Measurements from ENCODE around the gene TRAPPC10. TPM values are rescaled to one million over a fixed set of nuclear protein-coding genes. Genes with fewer than 3 reads are reported as not detected.

Gene TRAPPC10
- total RNA-seq, 4 donors from 2014 or later = 38.6 to 77.8 (median 55.3) TPM

DNA sequence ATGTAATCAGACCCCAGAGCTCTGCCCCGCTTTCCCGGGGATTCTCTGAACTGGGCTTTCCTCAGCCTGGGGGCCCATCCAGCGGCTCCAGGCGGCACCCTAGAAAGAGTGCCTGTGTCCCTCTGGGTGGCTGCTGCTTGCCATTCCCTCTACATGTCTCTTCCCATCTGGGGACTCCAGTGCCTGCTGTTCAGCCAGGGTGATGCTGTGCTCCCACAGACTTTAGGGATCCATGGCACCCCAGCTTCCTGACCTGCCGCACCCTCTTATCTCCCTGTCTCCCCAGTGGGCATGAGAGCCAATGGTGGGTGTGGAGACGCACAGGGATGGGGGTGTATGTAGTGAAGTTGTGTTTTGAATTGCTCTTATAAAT is 16.2 kb downstream of the TRAPPC10 start:
- intact Hi-C loops (cut with DNase I) = no loop called here
- H3K9me3 ChIP-seq = no peaks in the 10 kb centered on the region
- H3K4me3 ChIP-seq (replicated peaks in 1 of 3) = no peak overlapping the region
- H3K27me3 ChIP-seq = no peaks in the 10 kb centered on the region
- DNase-seq = no peak
- WGBS, 2 donors = 95 to 97% methylated on average over 6 of the region's 6 CpGs
- peaks cover 3 to 9% of the 10 kb centered on the region in 2 donors for H3K36me3 ChIP-seq
- TF ChIP-seq POLR2A (IDR thresholded peaks at IDR 0.05) = no peak
- TF ChIP-seq, protein P1, sequence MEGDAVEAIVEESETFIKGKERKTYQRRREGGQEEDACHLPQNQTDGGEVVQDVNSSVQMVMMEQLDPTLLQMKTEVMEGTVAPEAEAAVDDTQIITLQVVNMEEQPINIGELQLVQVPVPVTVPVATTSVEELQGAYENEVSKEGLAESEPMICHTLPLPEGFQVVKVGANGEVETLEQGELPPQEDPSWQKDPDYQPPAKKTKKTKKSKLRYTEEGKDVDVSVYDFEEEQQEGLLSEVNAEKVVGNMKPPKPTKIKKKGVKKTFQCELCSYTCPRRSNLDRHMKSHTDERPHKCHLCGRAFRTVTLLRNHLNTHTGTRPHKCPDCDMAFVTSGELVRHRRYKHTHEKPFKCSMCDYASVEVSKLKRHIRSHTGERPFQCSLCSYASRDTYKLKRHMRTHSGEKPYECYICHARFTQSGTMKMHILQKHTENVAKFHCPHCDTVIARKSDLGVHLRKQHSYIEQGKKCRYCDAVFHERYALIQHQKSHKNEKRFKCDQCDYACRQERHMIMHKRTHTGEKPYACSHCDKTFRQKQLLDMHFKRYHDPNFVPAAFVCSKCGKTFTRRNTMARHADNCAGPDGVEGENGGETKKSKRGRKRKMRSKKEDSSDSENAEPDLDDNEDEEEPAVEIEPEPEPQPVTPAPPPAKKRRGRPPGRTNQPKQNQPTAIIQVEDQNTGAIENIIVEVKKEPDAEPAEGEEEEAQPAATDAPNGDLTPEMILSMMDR (IDR thresholded peaks at IDR 0.05) = no peak
- H3K4me1 ChIP-seq = peaks cover 8 to 23% of the 10 kb centered on the region in 2 donors
- H3K27ac ChIP-seq = no peak overlapping the region

DNA sequence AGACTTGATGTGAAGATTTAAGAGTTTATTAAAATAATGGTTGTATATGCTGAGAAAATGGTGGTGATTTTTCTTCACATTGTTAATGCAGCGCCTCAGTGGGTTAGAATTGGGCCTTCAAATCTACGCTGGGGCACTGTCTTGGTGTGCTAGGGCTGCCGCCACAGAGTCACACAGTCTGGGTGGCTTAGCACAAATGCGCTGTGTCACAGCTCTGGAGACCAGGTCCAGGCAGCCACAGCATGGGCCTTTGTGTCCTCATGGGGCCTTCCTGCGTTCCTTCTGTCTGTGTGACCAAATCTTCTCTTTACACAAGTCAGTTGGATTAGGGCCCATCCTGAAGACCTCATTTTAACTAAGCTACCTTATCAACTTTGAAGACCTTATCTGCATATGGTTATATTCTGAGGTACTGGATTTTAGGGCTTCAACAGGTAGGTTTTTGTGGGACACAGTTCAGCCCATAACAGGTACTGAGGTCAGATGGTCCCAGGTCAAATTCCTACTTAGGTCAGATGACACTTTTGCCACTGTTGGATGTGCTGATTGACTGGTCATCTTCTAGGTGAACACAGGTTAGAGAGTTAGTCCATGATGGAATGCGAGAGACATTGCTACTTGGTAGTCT is 17.5 kb downstream of the TRAPPC10 start:
- no peaks in the 10 kb centered on the region for H3K9me3 ChIP-seq
- no peak overlapping the region for H3K4me3 ChIP-seq (replicated peaks in 1 of 3)
- 97 to 99% methylated on average over 6 of the region's 6 CpGs for WGBS, 2 donors
- peaks cover 8 to 19% of the 10 kb centered on the region in 2 donors for H3K4me1 ChIP-seq
- intact Hi-C loops (cut with DNase I) = no loop called here
- no peak for DNase-seq
- H3K27ac ChIP-seq = no peak overlapping the region
- TF ChIP-seq POLR2A (IDR thresholded peaks at IDR 0.05) = no peak
- TF ChIP-seq, protein P1 (IDR thresholded peaks at IDR 0.05) = no peak
- H3K36me3 ChIP-seq = peaks cover 5 to 13% of the 10 kb centered on the region in 2 donors
- no peaks in the 10 kb centered on the region for H3K27me3 ChIP-seq

DNA sequence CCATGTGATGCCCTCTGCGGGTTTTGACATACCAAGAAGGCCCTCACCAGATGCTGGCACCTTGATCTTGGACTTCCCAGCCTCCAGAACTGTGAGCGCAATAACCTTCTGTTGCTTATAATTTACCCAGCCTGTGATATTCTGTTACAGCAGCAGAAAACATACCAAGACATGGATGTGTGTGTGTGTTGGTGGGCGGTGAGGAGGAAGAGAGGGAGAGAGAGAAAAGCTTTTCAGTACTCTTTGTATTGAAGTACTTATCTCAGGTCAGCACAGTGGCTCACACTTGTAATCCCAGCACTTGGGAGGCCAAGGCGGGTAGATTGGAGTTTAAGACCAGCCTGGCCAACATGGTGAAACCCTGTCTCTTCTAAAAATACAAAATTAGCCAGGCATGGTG is 23.1 kb downstream of the TRAPPC10 start:
- DNase-seq = no peak

DNA sequence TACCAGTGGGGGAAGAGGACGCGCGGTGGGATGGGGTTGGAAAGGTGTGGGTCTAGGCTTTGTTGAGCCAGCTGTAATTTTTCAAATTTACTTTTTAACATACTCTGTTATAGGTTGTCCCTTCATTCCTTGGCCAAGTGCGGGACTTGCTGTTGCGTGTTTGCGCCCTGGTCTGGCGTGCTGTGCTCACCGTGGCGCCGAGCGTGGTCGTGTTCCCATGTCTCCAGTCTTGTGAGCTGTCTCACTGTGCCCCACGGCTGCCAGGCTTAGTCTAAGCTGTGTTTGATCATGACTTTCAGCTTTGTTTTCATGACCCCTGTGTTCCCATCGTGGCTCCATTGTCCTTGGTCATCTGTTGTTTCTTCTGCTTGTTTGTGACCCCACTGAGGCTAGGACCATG is 26.0 kb downstream of the TRAPPC10 start:
- no peaks in the 10 kb centered on the region for H3K4me1 ChIP-seq
- no peaks in the 10 kb centered on the region for H3K27me3 ChIP-seq
- no peak for DNase-seq
- TF ChIP-seq POLR2A (IDR thresholded peaks at IDR 0.05) = no peak
- TF ChIP-seq, protein P1 (IDR thresholded peaks at IDR 0.05) = no peak
- peaks cover 19 to 23% of the 10 kb centered on the region in 2 donors for H3K36me3 ChIP-seq
- H3K9me3 ChIP-seq = no peaks in the 10 kb centered on the region
- no peak overlapping the region for H3K4me3 ChIP-seq (replicated peaks in 1 of 3)
- WGBS, 2 donors = 94 to 96% methylated on average over 14 of the region's 14 CpGs
- intact Hi-C loops (cut with DNase I) = no loop called here
- H3K27ac ChIP-seq = no peak overlapping the region

More for the DNA sequence above, 23.1 kb downstream of the TRAPPC10 start:
- TF ChIP-seq, protein P1 (IDR thresholded peaks at IDR 0.05) = no peak
- TF ChIP-seq POLR2A (IDR thresholded peaks at IDR 0.05) = no peak
- Histone ChIP-seq H3K27ac (no peak overlapping the region), H3K27me3 (no peaks in the 10 kb centered on the region), H3K36me3 (peaks cover 26% of the 10 kb centered on the region in 2 donors), H3K4me3 (replicated peaks in 1 of 3) (no peak overlapping the region), H3K9me3 (no peaks in the 10 kb centered on the region), H3K4me1 (no peaks in the 10 kb centered on the region)
- 94 to 97% methylated on average over 4 of the region's 4 CpGs for WGBS, 2 donors
- intact Hi-C loops (cut with DNase I) = no loop called here

DNA sequence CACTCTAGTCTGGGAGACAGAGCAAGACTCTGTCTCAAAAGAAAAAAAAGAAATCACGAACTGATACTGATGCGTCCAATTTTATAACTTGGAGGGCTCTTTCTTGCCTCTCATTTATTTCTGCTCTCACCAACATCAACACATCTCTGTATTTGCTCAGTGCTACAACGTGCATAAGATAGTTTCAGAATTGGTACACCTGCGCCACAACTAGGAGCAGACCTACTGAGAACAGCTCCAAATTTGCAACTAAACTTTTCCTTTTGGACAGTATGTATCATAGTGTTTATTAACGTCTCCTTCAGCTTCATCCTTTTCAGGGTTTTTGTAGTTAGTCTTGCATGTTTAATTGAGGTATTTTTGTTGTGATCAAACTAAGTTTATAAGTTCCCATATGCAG is 27.7 kb downstream of the TRAPPC10 start:
- no peak overlapping the region for H3K4me3 ChIP-seq (replicated peaks in 1 of 3)
- DNase-seq = no peak
- WGBS, 2 donors = 85 to 91% methylated on average over 5 of the region's 5 CpGs

More for the DNA sequence above, 27.7 kb downstream of the TRAPPC10 start:
- Histone ChIP-seq H3K27ac (no peak overlapping the region), H3K27me3 (no peaks in the 10 kb centered on the region), H3K4me1 (no peaks in the 10 kb centered on the region), H3K9me3 (no peaks in the 10 kb centered on the region), H3K36me3 (peaks cover 13 to 18% of the 10 kb centered on the region in 2 donors)
- TF ChIP-seq POLR2A (IDR thresholded peaks at IDR 0.05) = no peak
- TF ChIP-seq, protein P1 (IDR thresholded peaks at IDR 0.05) = no peak
- intact Hi-C loops (cut with DNase I) = no loop called here

All from thyroid gland (tissue), 4 donors.